PC-9 (cell line): ENCODE data around the gene NPEPL1.

ENCODE experiments used
- EZH2 ChIP-seq: fragments of 200-600 bp; sonication (generic); IDR thresholded peaks from 2 replicates; pipeline ENCODE4 v1.8.0; 2017; ENCODE audit warnings: antibody characterized with exemption, low read depth
- TF ChIP-seq, protein P1 (sequence below): fragments of 200-600 bp; sonication (generic); conservative IDR thresholded peaks from 2 replicates; pipeline ENCODE4 v1.6.1; 2017; ENCODE audit warnings: mixed run types, antibody characterized with exemption, mild to moderate bottlenecking, moderate library complexity

DNA sequence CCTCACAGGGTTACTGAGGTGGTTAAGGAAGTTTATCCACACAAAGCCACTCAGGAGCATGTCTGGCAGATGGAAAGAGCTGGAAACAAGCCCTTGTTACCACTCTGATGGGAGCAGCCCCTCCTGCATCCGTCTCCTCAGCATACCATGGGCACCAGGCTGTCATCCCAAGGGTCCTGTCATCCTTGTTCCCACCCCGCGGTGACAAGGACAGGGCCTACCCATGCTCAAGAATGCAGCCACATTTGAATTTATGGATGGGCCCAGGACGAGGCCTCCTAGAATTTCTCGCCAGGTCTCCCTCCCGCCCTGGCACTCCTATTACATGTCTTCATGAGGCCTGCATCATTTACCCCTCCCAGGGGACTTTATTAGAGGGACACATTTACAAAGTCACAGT is 60.0 kb downstream of the NPEPL1 start:
- TF ChIP-seq, protein P1, sequence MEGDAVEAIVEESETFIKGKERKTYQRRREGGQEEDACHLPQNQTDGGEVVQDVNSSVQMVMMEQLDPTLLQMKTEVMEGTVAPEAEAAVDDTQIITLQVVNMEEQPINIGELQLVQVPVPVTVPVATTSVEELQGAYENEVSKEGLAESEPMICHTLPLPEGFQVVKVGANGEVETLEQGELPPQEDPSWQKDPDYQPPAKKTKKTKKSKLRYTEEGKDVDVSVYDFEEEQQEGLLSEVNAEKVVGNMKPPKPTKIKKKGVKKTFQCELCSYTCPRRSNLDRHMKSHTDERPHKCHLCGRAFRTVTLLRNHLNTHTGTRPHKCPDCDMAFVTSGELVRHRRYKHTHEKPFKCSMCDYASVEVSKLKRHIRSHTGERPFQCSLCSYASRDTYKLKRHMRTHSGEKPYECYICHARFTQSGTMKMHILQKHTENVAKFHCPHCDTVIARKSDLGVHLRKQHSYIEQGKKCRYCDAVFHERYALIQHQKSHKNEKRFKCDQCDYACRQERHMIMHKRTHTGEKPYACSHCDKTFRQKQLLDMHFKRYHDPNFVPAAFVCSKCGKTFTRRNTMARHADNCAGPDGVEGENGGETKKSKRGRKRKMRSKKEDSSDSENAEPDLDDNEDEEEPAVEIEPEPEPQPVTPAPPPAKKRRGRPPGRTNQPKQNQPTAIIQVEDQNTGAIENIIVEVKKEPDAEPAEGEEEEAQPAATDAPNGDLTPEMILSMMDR, result no peak
- no peak for TF ChIP-seq EZH2
